HepG2 (cell line): Measurements from ENCODE around the gene EXOC7. TPM values are rescaled to one million over a fixed set of nuclear protein-coding genes. Genes with fewer than 3 reads are reported as not detected.
A peak's percentile ranks its signal among the peaks of the same experiment; 100 is the strongest.

Experiments used
- CENPT ChIP-seq: sonication (generic); formaldehyde crosslinking; IDR thresholded peaks from 2 replicates; pipeline ENCODE4 v1.8.0; 2022; ENCODE audit warnings: low read depth, mild to moderate bottlenecking, moderate library complexity, missing genetic modification reagents
- CREBL2 ChIP-seq: sonication (generic); formaldehyde crosslinking; IDR thresholded peaks from 2 replicates; pipeline ENCODE4 v1.8.1; 2023; ENCODE audit warnings: missing genetic modification reagents, mild to moderate bottlenecking, borderline replicate concordance
- DNMT3B ChIP-seq: conservative IDR thresholded peaks from 2 replicates; pipeline ENCODE4 v1.6.1; 2016; ENCODE audit warnings: missing biosample characterization, control low read depth
- EZH2 ChIP-seq: conservative IDR thresholded peaks from 2 replicates; pipeline ENCODE4 v1.6.1; 2012; ENCODE audit warnings: mild to moderate bottlenecking, low read depth, low read length, moderate library complexity
- KDM1A ChIP-seq: IDR thresholded peaks from 2 replicates; pipeline ENCODE4 v1.6.1; 2016; ENCODE audit warnings: missing compliant biosample characterization
- KLF13 ChIP-seq: sonication (generic); formaldehyde crosslinking; IDR thresholded peaks from 2 replicates; pipeline ENCODE4 v1.4.0; 2020; ENCODE audit warnings: mild to moderate bottlenecking, missing genetic modification reagents
- NCOA1 ChIP-seq: sonication (generic); formaldehyde crosslinking; IDR thresholded peaks from 2 replicates; pipeline ENCODE4 v1.9.0; 2021; ENCODE audit warnings: missing genetic modification reagents
- RAD21 ChIP-seq: fragments of 450-650 bp; formaldehyde crosslinking; IDR thresholded peaks from 2 replicates; pipeline ENCODE4 v1.5.0; 2020; ENCODE audit warnings: mild to moderate bottlenecking
- USF2 ChIP-seq, 2 experiments: sonication (generic) in 1 of 2; formaldehyde crosslinking in 1 of 2; IDR thresholded peaks; 2 replicates each; pipeline versions ENCODE4 v1.5.1 to v1.6.1; 2011 to 2020; ENCODE audit warnings: borderline replicate concordance in 1 of 2, low read depth in 1 of 2, low read length in 1 of 2, mild to moderate bottlenecking in 1 of 2, missing genetic modification reagents in 1 of 2, moderate library complexity in 1 of 2
- ZHX1 ChIP-seq: sonication (generic); formaldehyde crosslinking; IDR thresholded peaks from 2 replicates; pipeline ENCODE4 v1.8.1; 2022; ENCODE audit warnings: low read depth, mild to moderate bottlenecking, missing genetic modification reagents
- ZNF30 ChIP-seq: sonication (generic); formaldehyde crosslinking; IDR thresholded peaks from 2 replicates; pipeline ENCODE4 v1.5.0; 2020; ENCODE audit warnings: mild to moderate bottlenecking, missing genetic modification reagents
- ZNF670 ChIP-seq: sonication (generic); formaldehyde crosslinking; IDR thresholded peaks from 2 replicates; pipeline ENCODE4 v1.8.0; 2022; ENCODE audit warnings: mild to moderate bottlenecking, missing genetic modification reagents, borderline replicate concordance
- ZNF790 ChIP-seq: sonication (generic); formaldehyde crosslinking; IDR thresholded peaks from 2 replicates; pipeline ENCODE4 v1.8.0; 2022; ENCODE audit warnings: missing genetic modification reagents, mild to moderate bottlenecking, borderline replicate concordance
- ZSCAN21 ChIP-seq: sonication (generic); formaldehyde crosslinking; IDR thresholded peaks from 2 replicates; pipeline ENCODE4 v1.8.0; 2022; ENCODE audit warnings: mild to moderate bottlenecking, missing genetic modification reagents, moderate library complexity, borderline replicate concordance
- polyA plus RNA-seq, 8 experiments: library from polyadenylated mRNA; depleted of rRNA in 3 of 8; stranded (reverse) in 7 of 8; unstranded in 1 of 8; fragments of >200 nt; fragmentation: Illumina TruSeq in 4 of 8; extraction: Trizol in 4 of 8; gene quantifications; 2 replicates each; pipeline versions ENCODE4 v1.2.1 to v1.2.3, GENCODE V29; 2011 to 2016; ENCODE audit warnings: low read depth in 4 of 8, missing spikeins in 1 of 8, mixed read lengths in 1 of 8; ENCODE audit not compliant: insufficient read depth in 1 of 8
- total RNA-seq, 5 experiments: library from RNA; depleted of rRNA; stranded (reverse); fragments of >200 nt; fragmentation: Illumina TruSeq; extraction: Trizol; gene quantifications; 2 replicates each; pipeline ENCODE4 v1.2.3, GENCODE V29; 2016; ENCODE audit warnings: low read depth in 1 of 5

EXOC7 gene
- total and polyA plus RNA-seq, 2 of the 13 experiments (the other 11 are each of a cell fraction or from before 2014, with no cell fraction given): 86.9 to 116 TPM

GRCh38 chr17:76075364-76076145 is 28.0 kb downstream of the EXOC7 start (continued):
- 0 out of 2 replicates have a peak, but pooled peaks have one; percentile 2 for TF ChIP-seq USF2 (IDR thresholded peaks at IDR 0.05; ENCODE audit: low read depth, low read length)
- TF ChIP-seq USF2 (CRISPR knock-in tag; IDR thresholded peaks at IDR 0.05; ENCODE audit: borderline replicate concordance): no peak
- TF ChIP-seq RAD21 (CRISPR knock-in tag): peak; percentile 15; the same call in 1 of the 2 replicates
- no peak for TF ChIP-seq KLF13 (CRISPR knock-in tag)
- peak; percentile 63; the same call in 1 of the 2 replicates for TF ChIP-seq EZH2
- no peak for TF ChIP-seq ZNF790 (CRISPR knock-in tag)
- TF ChIP-seq KDM1A (CRISPR knock-in tag): no peak
- 0 out of 2 replicates have a peak, but pooled peaks have one; percentile 49 for TF ChIP-seq ZHX1 (CRISPR knock-in tag)
- TF ChIP-seq CENPT (CRISPR knock-in tag): 0 out of 2 replicates have a peak, but pooled peaks have one; percentile 59
- no peak for TF ChIP-seq DNMT3B (CRISPR knock-in tag)
- 0 out of 2 replicates have a peak, but pooled peaks have one; percentile 48 for TF ChIP-seq ZSCAN21
- no peak for TF ChIP-seq CREBL2 (CRISPR knock-in tag)
- TF ChIP-seq ZNF670 (CRISPR knock-in tag): no peak
- no peak for TF ChIP-seq ZNF30 (CRISPR knock-in tag)
- TF ChIP-seq NCOA1 (CRISPR knock-in tag): no peak
